Stomach (tissue), 4 donors: ENCODE data around the gene CELF6.

ENCODE experiments used
- CTCF ChIP-seq, 7 experiments: fragments of 450-650 bp in 4 of 7; fragments of 200-600 bp in 3 of 7; sonication (generic) in 3 of 7; IDR thresholded peaks; one replicate each; pipeline ENCODE4 v1.5.1; 2016 to 2019; ENCODE audit warnings: antibody characterized with exemption in 7 of 7, control low read depth in 2 of 7, mild to moderate bottlenecking in 1 of 7
- EP300 ChIP-seq: sonication (generic); formaldehyde crosslinking; IDR thresholded peaks from one replicate; pipeline ENCODE4 v1.6.1; 2017; ENCODE audit warnings: antibody characterized with exemption
- POLR2A ChIP-seq, 4 donors: fragments of 450-650 bp; IDR thresholded peaks; one replicate each; pipeline ENCODE4 v1.6.1; 2016; ENCODE audit warnings: antibody characterized with exemption in 4 of 4, control low read depth in 2 of 4, mild to moderate bottlenecking in 1 of 4, moderate library complexity in 1 of 4
- POLR2AphosphoS5 ChIP-seq, 3 donors: sonication (generic); formaldehyde crosslinking; IDR thresholded peaks; one replicate each; pipeline ENCODE4 v1.6.1; 2016; ENCODE audit warnings: antibody characterized with exemption in 3 of 3

- TF ChIP-seq CTCF (IDR thresholded peaks at IDR 0.05) (no peak), POLR2AphosphoS5 (IDR thresholded peaks at IDR 0.05) (no peak), POLR2A (IDR thresholded peaks at IDR 0.05) (no peak), EP300 (no peak)
These were observed 4.1 kb downstream of the CELF6 start for GRCh38 chr15:72315706-72316370.
